ENCODE data around the gene CTIF. TPM values are rescaled to one million over a fixed set of nuclear protein-coding genes. Genes with fewer than 3 reads are reported as not detected.

CTIF gene
- total RNA-seq, 1 donor from 2014 or later: 24.9 TPM

DNA sequence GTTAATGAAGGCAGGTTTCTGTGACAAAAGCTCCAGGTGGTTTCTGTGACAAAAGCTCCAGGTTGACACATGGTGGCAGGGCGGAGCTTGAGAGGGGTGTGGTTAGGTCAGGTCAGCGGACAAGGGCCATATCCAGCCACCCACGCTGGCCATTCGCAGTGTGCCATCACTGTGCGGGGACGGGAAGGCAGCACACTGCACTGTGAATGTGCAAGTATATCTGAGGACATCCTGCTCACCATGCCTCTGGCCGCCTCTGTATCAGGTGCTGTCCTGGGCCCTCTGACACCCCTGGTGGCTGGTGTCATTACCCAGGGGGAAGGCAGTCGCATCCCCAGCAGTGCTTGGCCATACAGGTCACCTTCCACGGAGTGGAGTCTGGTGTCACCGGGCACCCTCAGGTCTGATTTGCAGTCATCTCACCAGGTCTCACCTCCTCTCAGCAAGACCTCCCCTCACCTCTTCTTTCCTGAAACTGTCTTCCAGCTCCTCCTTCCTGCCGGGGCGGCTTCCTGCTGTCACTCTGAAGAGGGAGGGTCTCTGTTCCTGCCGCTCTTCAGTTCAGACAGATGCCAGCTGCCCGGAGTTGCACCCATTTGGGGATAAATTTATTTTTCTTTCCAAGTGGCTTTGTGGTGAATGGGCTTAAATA lies 34.9 kb downstream of the CTIF start:
- DNase-seq (ENCODE audit: low read depth): no peak

GRCh38 chr18:48574667-48575300 lies 36.0 kb downstream of the CTIF start:
- DNase-seq (ENCODE audit: low read depth): no peak

GRCh38 chr18:48575301-48575657 lies 36.4 kb downstream of the CTIF start:
- no peak for DNase-seq (ENCODE audit: low read depth)

GRCh38 chr18:48575658-48576456 lies 37.0 kb downstream of the CTIF start:
- peak; percentile 71 for DNase-seq (ENCODE audit: low read depth)

- DNase-seq (ENCODE audit: low read depth): no peak
These were observed 37.6 kb downstream of the CTIF start for GRCh38 chr18:48576457-48576771.

- DNase-seq (ENCODE audit: low read depth): no peak
These were observed 38.8 kb downstream of the CTIF start for GRCh38 chr18:48577478-48578190.

DNA sequence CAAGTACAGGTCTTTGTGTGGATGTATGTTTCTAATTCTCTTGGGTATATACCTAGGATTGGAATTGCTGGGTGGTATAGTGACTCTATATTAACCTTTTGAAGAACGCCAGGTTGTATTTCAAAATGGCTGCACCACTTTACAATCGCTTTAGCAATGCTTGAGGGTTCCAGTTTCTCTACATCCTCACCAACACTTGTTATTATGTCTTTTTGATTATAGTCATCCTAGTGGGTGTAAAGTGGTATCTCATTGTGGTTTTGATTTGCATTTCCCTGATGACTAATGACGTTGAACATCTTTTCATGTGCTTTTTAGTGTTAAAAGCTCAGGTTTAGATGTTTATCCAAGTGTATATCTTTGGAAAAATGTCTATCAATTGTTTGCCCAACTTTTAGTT lies 39.5 kb downstream of the CTIF start:
- no peak for DNase-seq (ENCODE audit: low read depth)

- DNase-seq (ENCODE audit: low read depth): no peak
These were observed 41.2 kb downstream of the CTIF start for GRCh38 chr18:48580066-48580465.

DNA sequence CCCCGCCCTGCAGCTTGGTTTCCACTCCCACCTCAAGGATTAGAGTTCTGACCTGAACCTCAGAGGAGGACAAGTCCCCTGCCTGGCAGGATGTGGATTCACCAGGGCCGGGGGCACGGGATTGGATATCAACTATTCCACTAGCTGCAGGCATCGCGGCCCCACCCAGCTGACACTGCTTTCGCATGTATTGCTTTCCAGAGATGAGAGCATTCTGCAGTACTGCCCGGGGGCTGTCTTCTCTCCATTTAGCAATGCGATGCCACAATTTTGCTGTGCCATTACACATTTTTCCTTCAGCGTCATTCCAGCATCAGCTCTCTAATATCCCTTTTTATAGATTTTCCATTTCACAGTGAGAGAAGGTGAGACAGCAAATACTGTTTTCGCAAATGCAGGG lies 42.0 kb downstream of the CTIF start:
- DNase-seq (ENCODE audit: low read depth): no peak

DNA sequence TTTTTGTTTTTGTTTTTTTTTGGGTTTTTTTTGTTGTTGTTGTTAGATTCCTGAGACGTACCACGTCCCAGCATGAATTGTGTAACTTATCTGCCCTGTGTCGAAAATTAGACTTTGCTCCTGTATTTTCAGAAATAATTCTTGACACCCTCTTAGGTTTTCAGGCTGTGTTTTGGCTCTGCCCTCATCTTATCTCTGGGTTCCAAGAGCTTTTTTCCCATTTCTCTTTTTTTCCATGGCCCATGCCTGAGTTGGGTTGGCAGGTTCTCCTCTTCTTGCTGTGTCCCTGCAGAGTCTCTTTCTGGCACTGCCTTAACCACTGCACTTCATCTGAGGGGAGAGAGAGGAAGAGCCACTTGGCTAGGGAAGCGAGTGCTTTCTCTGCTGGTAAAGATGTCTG lies 42.4 kb downstream of the CTIF start:
- DNase-seq (ENCODE audit: low read depth): no peak

GRCh38 chr18:48581941-48582340 lies 43.1 kb downstream of the CTIF start:
- no peak for DNase-seq (ENCODE audit: low read depth)

- no peak for DNase-seq (ENCODE audit: low read depth)
These were observed 44.1 kb downstream of the CTIF start for GRCh38 chr18:48582946-48583345.

DNA sequence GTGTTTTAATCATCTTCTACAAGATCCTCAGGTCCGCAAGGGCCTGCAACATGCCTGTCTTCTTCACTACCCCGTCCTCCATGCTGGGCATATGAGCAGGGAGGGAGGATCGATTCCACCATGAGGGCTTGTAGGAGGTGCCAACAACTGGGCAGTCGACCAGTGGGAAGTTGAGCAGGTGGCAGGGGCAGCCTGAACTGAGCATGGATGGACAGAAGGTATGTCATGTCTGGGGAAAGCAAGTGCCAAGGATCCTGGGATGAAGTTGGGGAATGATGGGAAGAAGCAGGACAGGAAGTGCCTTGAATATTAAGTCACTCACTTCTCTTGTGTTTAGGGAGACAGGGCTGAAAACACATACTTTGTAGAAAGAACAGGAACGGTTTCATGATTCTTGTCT lies 44.7 kb downstream of the CTIF start:
- peak; percentile 38 for DNase-seq (ENCODE audit: low read depth)

GRCh38 chr18:48589797-48590519 lies 51.1 kb downstream of the CTIF start:
- peak; percentile 98 for DNase-seq (ENCODE audit: low read depth)

DNA sequence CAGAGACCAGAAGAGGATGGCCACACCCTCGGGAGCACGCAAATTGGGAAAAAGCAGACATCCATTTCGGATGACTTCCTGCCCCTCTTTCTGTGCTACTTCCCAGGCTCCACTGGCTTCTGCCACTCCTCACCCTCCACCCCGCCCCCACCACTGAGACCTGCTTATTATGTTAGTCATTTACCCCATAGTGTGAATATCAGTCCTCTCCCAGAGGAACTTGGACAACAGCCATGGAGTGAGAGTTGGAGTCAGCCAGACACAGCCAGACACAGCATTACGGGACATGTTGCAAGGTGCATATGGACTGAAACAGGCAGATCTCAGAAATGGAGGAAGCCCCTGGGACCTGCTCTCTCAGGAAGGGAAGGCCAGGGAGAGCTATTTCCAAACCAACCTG lies 51.8 kb downstream of the CTIF start:
- peak; percentile 70 for DNase-seq (ENCODE audit: low read depth)

DNA sequence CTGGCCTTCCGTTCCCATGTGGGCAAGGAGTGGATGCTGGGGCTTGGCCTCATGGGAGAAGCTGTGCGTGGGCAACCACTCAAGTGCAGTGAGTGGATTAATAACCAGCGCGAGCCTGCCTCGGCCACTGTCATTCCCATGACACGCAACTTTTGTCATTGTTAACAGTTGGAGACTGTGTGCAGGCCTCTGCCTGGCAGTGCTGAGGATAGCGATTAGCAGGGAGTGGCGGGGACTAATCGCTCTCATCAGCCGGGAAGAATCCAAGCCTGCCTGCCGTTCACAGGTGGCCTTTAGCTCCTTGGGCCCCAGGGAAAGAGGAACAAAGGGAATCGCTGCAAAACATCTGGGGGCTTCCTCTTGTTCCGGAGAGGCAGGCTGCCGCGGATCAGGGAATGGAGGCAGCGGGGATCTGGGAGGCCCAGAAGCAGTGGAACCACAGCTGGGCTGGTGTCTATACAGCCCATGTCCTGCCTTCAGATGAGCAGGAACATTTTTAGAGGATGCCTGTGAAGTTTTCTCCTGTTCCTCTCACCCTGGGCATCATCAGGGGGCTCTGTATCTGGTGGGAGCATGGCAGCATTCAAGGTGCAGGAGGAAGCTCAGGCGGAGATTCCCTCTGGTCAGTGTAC lies 53.8 kb downstream of the CTIF start:
- DNase-seq (ENCODE audit: low read depth): peak; percentile 29

DNA sequence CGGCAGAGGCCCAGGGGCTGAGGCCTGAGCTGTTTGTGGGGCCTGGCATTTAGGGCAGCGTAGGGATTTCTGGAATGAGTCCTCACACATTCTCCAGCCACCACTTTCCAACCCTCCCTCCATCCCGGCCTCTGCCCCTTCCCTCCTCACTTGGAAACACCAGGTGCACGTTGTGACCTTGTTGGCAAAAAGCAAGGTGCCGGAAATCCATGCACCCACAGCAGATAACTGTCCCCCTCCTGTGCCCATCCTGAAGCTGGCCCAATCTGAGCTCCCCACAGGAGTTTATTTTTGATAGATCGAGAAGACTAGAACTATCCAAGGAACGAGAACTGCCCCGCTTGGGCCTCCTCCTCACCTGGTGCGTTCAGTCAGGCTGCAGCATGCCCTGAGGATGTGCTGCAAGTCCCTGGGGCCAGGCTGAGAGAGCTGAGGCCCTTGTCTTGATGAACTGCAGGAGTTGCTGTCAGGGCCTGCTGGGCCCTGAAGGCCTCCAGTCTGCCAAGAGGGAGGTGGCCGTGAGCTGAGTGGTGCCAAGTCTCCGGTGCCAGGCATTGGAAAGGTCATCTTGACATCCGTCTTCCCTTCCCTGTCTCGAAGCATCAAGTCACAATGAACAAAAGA lies 55.8 kb downstream of the CTIF start:
- no peak for DNase-seq (ENCODE audit: low read depth)

DNA sequence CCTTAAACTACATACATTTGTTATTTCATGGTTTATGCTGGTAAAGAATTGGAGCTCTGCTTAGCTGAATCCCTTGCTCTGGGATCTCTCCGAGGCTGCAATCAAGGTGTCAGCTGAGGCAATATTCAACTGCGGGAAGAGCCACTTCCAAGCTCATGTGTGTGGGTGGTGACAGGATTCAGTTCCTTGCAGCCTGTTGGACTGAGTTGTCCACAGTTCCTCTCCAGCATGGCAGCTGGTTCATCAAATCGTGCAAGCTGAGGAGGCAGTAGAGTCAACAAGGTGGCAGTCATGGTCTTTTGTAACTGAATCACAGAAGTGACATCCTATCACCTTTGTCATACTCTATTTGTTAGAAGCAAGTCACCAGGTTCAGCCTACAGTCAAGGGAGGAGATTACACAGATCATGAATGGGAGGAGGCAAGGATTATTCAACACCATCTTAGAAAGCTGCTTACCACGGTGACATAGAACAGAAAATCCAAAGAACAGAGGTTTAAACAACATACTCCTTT lies 56.9 kb downstream of the CTIF start:
- DNase-seq (ENCODE audit: low read depth): no peak

- DNase-seq (ENCODE audit: low read depth): no peak
These were observed 58.3 kb downstream of the CTIF start for GRCh38 chr18:48597110-48597509.

GRCh38 chr18:48597671-48598070 lies 58.8 kb downstream of the CTIF start:
- DNase-seq (ENCODE audit: low read depth): no peak

All from myocyte (in vitro differentiated cells).